ENCODE measurements around the gene TGM2. TPM values are rescaled to one million over a fixed set of nuclear protein-coding genes. Genes with fewer than 3 reads are reported as not detected.

Gene TGM2
- total and polyA plus RNA-seq, 7 donors, result 6.5 to 104 (median 20.7) TPM

- DNase-seq, result no peak
- Histone ChIP-seq H3K9me3 (no peaks in the 10 kb centered on the region), H3K36me3 (peaks cover 0 to 16% (median 0%) of the 10 kb centered on the region in 4 donors), H3K4me3 (no peak overlapping the region), H3K4me1 (peaks cover 0 to 63% (median 47%) of the 10 kb centered on the region in 4 donors), H3K27ac (peak overlapping the region in 3 of 4 donors; percentile 85 to 87 (median 86)), H3K27me3 (no peaks in the 10 kb centered on the region)
- intact Hi-C loops (cut with DNase I), result no loop called here
- TF ChIP-seq POLR2AphosphoS5 (IDR thresholded peaks at IDR 0.05) (no peak), POLR2A (IDR thresholded peaks at IDR 0.05) (no peak), CTCF (IDR thresholded peaks at IDR 0.05) (no peak), EP300 (IDR thresholded peaks at IDR 0.05) (no peak)
- 64 to 87% methylated on average over 3 of the region's 3 CpGs for WGBS, 2 donors
These were observed 83.5 kb downstream of the TGM2 start for GRCh38 chr20:38081575-38081974.

- no peak for DNase-seq
- H3K27ac ChIP-seq, result peak overlapping the region in 2 of 4 donors; percentile 15 to 86
- peaks cover 0 to 16% (median 0%) of the 10 kb centered on the region in 4 donors for H3K36me3 ChIP-seq
- H3K4me3 ChIP-seq, result no peak overlapping the region
- WGBS, 2 donors, result 98 to 99% methylated on average over 3 of the region's 3 CpGs
- no peaks in the 10 kb centered on the region for H3K9me3 ChIP-seq
- intact Hi-C loops (cut with DNase I), result no loop called here
- peaks cover 0 to 62% (median 47%) of the 10 kb centered on the region in 4 donors for H3K4me1 ChIP-seq
- TF ChIP-seq POLR2A (IDR thresholded peaks at IDR 0.05) (no peak), CTCF (IDR thresholded peaks at IDR 0.05) (no peak)
- no peaks in the 10 kb centered on the region for H3K27me3 ChIP-seq
These were observed 85.7 kb downstream of the TGM2 start for GRCh38 chr20:38079353-38079752.

GRCh38 chr20:38078084-38078483 is 87.0 kb downstream of the TGM2 start:
- 97% methylated on average over 2 of the region's 2 CpGs for WGBS, 2 donors
- TF ChIP-seq CTCF (IDR thresholded peaks at IDR 0.05), result no peak
- TF ChIP-seq POLR2A (IDR thresholded peaks at IDR 0.05), result no peak
- no peak for TF ChIP-seq EP300 (IDR thresholded peaks at IDR 0.05)
- no peak for TF ChIP-seq POLR2AphosphoS5 (IDR thresholded peaks at IDR 0.05)
- intact Hi-C loops (cut with DNase I), result no loop called here

More at GRCh38 chr20:38078084-38078483, 87.0 kb downstream of the TGM2 start:
- DNase-seq, result no peak
- Histone ChIP-seq H3K4me3 (no peak overlapping the region), H3K9me3 (no peaks in the 10 kb centered on the region), H3K27ac (peak overlapping the region; percentile 30 to 86 (median 80)), H3K27me3 (no peaks in the 10 kb centered on the region), H3K4me1 (peaks cover 0 to 60% (median 46%) of the 10 kb centered on the region in 4 donors), H3K36me3 (peaks cover 0 to 16% (median 0%) of the 10 kb centered on the region in 4 donors)

Small RNA genes within 50 kb of the gene (small RNA-seq; reads per million reads assigned to genes)
- 0 reads per million in 3 donors for gene RN7SL237P

Other genes starting within 250 kb of the TGM2 start
- gene TTI1, start 131.8 kb downstream of the TGM2 start, total RNA-seq, result 10 to 100 TPM in 3 of 4 donors, 1 to 10 TPM in 1; 9.6 to 11.7 (median 11.0) TPM
- 10 to 100 TPM in 1 of 3 donors, 1 to 10 TPM in 2; 2.4 to 11.3 (median 4.4) TPM for gene TTI1, start 131.8 kb downstream of the TGM2 start, polyA plus RNA-seq
- gene RPRD1B, start 131.5 kb downstream of the TGM2 start, total RNA-seq, result 10 to 100 TPM; 27.2 to 31.9 (median 29.7) TPM
- 10 to 100 TPM; 10.2 to 17.0 (median 12.3) TPM for gene RPRD1B, start 131.5 kb downstream of the TGM2 start, polyA plus RNA-seq
- 10 to 100 TPM in 3 of 4 donors, 1 to 10 TPM in 1; 9.2 to 39.1 (median 17.1) TPM for gene KIAA1755, start 95.5 kb upstream of the TGM2 start, total RNA-seq
- 1 to 10 TPM in 2 of 3 donors, not detected in 1; 1.2 to 6.4 TPM for gene KIAA1755, start 95.5 kb upstream of the TGM2 start, polyA plus RNA-seq
- gene BPI, start 138.9 kb upstream of the TGM2 start, total RNA-seq, result under 1 TPM in 1 of 4 donors, not detected in 3; 0.99 TPM
- gene BPI, start 138.9 kb upstream of the TGM2 start, polyA plus RNA-seq, result under 1 TPM in 1 of 3 donors, not detected in 2; 0.09 TPM
- under 1 TPM in 1 of 4 donors, not detected in 3; 0.49 TPM for gene LBP, start 181.2 kb upstream of the TGM2 start, total RNA-seq
- 1 to 10 TPM in 1 of 3 donors, not detected in 2; 1.9 TPM for gene LBP, start 181.2 kb upstream of the TGM2 start, polyA plus RNA-seq